NCI-H510A (cell line): Measurements from ENCODE around the gene PXK.

Source experiments
- DNase-seq: peaks from one replicate; lab custom pipeline; 2025; lab: John Stamatoyannopoulos, UW

Gene PXK

GRCh38 chr3:58466899-58467563 lies 134.3 kb downstream of the PXK start:
- DNase-seq = no peak

- DNase-seq = no peak
Observed at GRCh38 chr3:58469096-58469495, 136.4 kb downstream of the PXK start.

- no peak for DNase-seq
Observed at GRCh38 chr3:58470363-58471024, 137.8 kb downstream of the PXK start.

- DNase-seq = peak; percentile 56
Observed at GRCh38 chr3:58471025-58471887, 138.6 kb downstream of the PXK start.

- no peak for DNase-seq
Observed at GRCh38 chr3:58473275-58473674, 140.6 kb downstream of the PXK start.

- no peak for DNase-seq
Observed at GRCh38 chr3:58474348-58474911, 141.7 kb downstream of the PXK start.

- DNase-seq = no peak
Observed at GRCh38 chr3:58474967-58475578, 142.4 kb downstream of the PXK start.
